Activated CD4-positive, alpha-beta T cell treated with anti-CD3 and anti-CD28 coated beads, Interleukin-2, amount 50 U/mL, for 16 hours (primary cell): ENCODE measurements around the gene FAM117A.
"Not testable (repeated sequence)": the region's sequence is repeated elsewhere in the genome, so short reads cannot be mapped to it uniquely, and the experiment has no call there.

ENCODE experiments used
- DNase-seq: peaks from one replicate; pipeline ENCODE4 v3.0.0-alpha.2; 2020

FAM117A gene

GRCh38 chr17:49762151-49762941, 1.6 kb downstream of the FAM117A start:
- DNase-seq, result no peak

GRCh38 chr17:49760932-49761558, 2.9 kb downstream of the FAM117A start:
- no peak for DNase-seq

GRCh38 chr17:49760296-49760695, 3.6 kb downstream of the FAM117A start:
- no peak for DNase-seq

GRCh38 chr17:49759203-49759602, 4.7 kb downstream of the FAM117A start:
- DNase-seq, result no peak

- DNase-seq, result not testable (repeated sequence)
Measured at GRCh38 chr17:49758464-49759010, 5.4 kb downstream of the FAM117A start.

- DNase-seq, result no peak
Measured at GRCh38 chr17:49757151-49757777, 6.7 kb downstream of the FAM117A start.

- DNase-seq, result no peak
Measured at GRCh38 chr17:49756323-49757150, 7.4 kb downstream of the FAM117A start.

GRCh38 chr17:49755663-49756283, 8.2 kb downstream of the FAM117A start:
- DNase-seq, result no peak

GRCh38 chr17:49753959-49754391, 10.0 kb downstream of the FAM117A start:
- DNase-seq, result no peak

GRCh38 chr17:49752508-49752907, 11.4 kb downstream of the FAM117A start:
- DNase-seq, result no peak

- no peak for DNase-seq
Measured at GRCh38 chr17:49749730-49750129, 14.2 kb downstream of the FAM117A start.

- DNase-seq, result peak; percentile 81
Measured at GRCh38 chr17:49748791-49749190, 15.1 kb downstream of the FAM117A start.

- no peak for DNase-seq
Measured at GRCh38 chr17:49748223-49748622, 15.7 kb downstream of the FAM117A start.

GRCh38 chr17:49747632-49748031, 16.3 kb downstream of the FAM117A start:
- no peak for DNase-seq

- no peak for DNase-seq
Measured at GRCh38 chr17:49746791-49747490, 17.0 kb downstream of the FAM117A start.

- no peak for DNase-seq
Measured at GRCh38 chr17:49745175-49746139, 18.5 kb downstream of the FAM117A start.

- no peak for DNase-seq
Measured at GRCh38 chr17:49742166-49742638, 21.7 kb downstream of the FAM117A start.

- DNase-seq, result no peak
Measured at GRCh38 chr17:49741692-49742076, 22.2 kb downstream of the FAM117A start.

- no peak for DNase-seq
Measured at GRCh38 chr17:49741009-49741691, 22.8 kb downstream of the FAM117A start.
